IPS-NIHi11 (cell line): ENCODE measurements around the gene B9D1.

Source experiments
- DNase-seq: peaks from one replicate; pipeline ENCODE4 v3.0.0; 2012; ENCODE audit warnings: mixed read lengths, low spot score

B9D1 gene

GRCh38 chr17:19362277-19363113, at the start of gene B9D1:
Gene B9D1 (minus strand): TSS chr17:19362723. CDS start chr17:19362569, 154 bp downstream.
- peak; percentile 97 for DNase-seq

GRCh38 chr17:19411631-19412030, 49.1 kb upstream of the B9D1 start:
- DNase-seq = no peak

DNA sequence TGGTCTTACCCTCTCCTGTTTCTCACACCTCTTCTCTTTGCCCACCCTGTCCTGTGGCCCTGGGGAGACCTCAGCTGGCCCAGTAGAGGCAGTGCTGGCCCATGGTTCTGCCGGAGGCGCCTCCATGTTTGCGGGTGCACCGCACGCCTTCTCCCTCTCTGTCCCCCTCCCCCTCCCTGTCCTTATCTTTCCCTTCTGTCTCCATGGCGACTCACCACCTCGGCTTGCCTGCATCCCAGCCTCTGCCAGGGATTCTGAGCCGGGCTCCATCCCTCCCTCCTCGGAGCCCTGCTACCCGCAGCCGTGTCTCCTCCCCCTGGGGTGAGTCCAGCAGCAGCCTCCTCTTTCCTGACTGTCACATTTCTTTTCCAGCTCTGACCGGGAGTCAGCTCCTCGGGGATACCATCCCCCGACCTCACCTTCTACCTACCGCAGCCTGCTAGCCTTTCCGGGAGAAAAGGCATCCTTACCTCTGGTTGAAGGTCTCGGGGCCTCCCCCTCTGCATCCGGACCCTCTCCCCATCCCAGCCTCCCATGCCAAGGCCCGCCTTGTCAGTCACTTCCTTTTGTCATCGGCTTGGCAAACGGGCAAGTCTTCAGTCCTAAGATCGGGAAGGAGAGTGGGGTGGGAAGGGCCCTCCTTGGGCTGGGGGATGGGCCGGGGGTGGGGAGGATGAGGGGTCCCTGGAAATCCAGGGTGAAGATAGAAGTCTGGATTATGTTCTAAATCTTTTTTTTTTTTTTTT, 48.5 kb upstream of the B9D1 start, which contains the start of gene RNF112:
Gene RNF112, plus strand, starts transcription at position 358 of the 746 bp plus-strand sequence. Its CDS starts 177 bp downstream, at position 535.
- DNase-seq = peak; percentile 55

DNA sequence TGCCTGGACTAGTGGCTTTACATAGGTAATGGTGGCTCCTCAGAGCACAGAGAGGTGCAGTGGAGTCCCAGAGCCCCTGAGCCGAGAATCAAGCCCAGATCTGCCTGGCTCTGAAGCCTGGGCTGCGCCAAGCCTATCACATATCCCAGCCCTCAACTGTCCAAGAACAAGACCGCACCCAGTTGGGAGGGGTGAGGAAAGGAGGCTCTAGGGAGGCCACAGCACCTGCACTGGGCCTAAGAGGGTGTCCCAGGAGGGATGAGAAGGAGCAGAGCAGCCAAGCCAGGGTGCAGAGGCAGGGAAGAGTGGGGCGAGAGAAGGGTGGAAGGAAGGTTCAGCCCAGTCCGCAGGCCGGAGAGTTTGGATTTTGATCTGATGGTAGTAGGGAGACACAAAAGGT, 47.6 kb upstream of the B9D1 start:
- DNase-seq = no peak

DNA sequence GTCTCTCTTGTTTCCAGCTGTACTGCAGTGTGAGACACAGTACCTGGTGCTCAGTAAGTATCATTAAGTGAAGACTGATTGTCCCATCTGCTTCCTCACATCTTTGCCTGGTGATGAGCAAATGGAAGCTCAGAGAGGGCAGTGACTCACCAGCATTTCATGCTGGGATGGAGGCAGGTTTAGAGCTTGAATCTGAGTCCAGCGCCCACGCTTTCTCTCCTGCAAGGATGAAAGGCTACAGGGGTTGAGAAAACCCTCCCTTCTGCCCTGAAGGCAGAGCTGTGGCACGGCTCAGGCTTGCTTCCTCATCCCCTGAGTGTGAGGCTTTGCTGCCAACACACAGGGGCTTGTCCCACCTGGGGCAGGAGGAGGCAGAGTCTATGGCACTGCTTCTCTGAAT, 47.0 kb upstream of the B9D1 start:
- DNase-seq = no peak

- DNase-seq = no peak
Observed at GRCh38 chr17:19409066-19409465, 46.5 kb upstream of the B9D1 start.

DNA sequence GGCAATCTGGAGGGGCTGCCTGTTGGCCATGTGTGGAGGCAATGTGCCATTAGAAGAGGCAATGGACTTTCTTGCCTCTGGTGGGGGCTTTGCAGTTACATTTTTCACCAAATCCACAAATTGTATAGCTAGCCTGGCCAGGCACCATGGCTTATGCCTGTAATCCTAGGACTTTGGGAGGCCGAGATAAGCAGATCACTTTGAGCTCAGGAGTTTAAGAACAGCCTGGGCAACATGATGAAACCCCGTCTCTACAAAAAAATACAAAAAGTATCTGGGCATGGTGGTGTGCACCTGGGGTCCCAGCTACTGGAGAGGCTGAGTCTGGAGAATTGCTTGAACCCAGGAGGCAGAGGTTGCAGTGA, 45.8 kb upstream of the B9D1 start:
- no peak for DNase-seq

GRCh38 chr17:19407601-19408345, 45.2 kb upstream of the B9D1 start:
- DNase-seq = no peak

DNA sequence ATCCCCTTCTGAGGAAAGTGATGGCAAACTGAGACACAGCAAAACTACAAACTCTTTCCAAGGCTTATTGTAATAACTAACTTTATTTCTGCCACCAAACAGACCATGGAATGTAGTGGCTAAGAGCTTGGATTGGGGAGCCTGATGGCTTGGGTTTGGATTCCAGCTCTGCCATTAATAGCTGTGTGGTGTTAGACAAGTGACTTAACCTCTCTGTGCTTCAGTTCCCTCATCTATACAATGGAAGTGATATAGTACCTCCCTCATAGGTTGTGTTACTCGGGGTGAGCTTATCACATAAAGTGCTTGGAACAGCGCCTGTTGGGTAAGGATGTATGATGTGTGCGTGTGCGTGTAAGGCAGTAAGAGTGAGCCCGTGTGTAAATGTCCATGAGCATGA, 42.6 kb upstream of the B9D1 start:
- DNase-seq = no peak

- no peak for DNase-seq
Observed at GRCh38 chr17:19404264-19404663, 41.7 kb upstream of the B9D1 start.

GRCh38 chr17:19403021-19403420, 40.5 kb upstream of the B9D1 start:
- DNase-seq = no peak

DNA sequence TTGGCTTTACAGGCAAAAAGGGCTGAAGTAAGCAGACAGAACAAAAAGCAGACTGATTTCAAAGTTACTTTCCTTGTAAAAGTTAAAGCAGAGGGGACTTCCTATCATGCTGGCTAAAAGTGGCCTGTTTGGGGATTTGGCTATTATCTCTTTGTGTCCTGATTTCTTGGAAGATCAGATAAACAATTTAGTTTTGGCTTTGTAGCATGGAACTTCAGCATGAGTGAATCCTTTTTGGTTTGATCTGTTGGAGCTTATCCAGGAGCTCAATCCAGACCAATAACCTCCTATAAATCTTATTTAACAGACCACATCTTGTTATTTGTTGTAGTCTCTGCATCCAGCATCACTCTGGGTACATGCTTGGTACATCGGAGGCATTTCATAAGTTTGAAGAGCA, 39.6 kb upstream of the B9D1 start:
- DNase-seq = no peak

DNA sequence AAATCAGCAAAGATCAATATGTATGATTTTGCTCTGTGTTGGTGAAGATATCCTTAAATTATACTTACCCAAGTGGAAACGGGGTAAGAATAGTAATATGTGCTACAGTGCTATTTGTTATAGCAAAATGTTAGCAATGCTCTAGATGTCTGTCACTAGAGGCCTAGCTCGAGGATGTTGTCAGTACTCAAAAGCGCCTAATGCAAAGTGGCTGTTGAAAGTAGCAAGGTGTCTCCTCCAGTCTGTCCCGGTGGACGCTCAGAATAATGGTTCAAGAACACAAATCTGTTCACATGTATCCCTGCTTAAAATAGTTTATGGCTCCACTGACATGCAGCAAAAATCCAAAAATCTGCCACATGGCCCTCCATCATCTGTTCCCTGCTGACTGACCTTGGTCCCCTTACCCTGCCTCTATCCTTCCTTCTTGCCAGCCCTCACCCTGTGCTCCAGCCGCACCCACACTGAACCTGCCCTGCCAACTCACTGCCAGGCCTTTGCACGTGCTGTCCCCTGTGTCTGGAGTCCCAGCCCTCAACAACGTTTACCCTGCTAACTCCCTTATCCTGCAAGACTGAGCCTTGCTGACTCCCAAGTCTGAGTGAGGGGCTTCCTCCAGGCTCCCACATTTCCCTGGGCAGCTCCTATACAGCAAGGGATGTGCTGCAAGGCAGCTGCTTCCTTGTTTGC, 38.9 kb upstream of the B9D1 start:
- DNase-seq = no peak

- DNase-seq = no peak
Observed at GRCh38 chr17:19399750-19400450, 37.4 kb upstream of the B9D1 start.

GRCh38 chr17:19398301-19399181, 36.0 kb upstream of the B9D1 start:
- no peak for DNase-seq

DNA sequence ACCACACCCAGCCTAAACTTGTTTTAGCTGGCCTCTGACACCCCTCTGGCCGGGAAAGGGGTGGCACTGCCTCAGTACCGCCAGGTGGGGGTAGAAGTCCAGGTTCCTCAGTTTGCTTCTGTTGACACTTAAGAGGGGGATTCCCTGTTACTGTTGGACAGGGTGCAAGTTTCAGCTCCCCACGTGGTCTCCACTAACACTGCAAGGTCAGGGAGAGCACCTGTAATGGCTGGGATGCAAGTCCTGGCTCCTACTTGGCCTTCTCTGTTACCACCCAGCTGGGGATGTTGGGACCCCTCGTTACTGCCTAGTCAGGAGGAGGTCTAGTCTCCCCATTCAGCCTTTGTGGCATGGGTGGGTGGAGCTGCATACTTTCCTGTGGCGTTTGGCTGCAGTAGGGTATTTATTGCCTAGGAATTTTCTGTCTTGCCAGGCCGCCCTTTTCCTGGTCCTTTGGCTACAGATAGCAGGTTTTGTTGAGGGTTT, 35.1 kb upstream of the B9D1 start:
- no peak for DNase-seq

DNA sequence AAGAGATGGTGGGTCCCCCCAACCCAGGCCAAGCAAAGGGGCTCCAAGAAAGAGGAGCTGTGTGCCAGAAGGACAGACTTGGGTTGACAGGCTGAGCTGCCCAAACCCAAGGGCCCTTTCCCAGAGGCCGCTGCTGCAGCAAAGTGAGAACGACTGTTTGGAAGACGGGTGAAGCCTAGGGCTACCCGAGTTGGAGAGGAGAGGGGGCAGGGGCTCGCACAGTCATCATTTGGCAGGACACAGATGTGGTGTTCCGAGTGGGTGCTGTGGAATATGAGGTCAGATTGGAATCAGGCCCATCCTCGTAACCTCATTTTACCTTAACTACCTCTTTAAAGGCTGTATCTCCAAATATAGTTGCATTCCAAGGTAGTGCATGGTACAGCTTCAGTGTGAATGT, 29.8 kb upstream of the B9D1 start:
- no peak for DNase-seq

DNA sequence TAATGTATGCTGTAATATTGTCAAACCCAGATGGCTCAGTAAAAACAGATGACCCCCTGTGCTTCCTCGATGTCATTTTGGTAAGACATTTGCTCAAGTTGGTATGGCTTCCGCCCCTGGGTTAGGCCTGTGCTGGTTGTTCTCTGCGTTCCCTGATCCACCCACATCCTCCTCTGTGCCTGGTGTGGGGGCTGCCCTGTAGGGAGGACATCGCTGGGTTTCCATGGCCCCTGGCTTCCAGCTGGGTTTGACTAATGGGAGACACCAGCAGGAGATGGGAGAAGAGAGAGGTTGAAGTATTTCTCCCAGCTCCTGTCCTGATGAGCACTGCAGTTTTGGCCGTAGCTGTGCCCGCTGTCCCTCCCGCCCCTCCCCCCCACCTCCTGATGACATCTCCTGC, 28.9 kb upstream of the B9D1 start:
- no peak for DNase-seq

DNA sequence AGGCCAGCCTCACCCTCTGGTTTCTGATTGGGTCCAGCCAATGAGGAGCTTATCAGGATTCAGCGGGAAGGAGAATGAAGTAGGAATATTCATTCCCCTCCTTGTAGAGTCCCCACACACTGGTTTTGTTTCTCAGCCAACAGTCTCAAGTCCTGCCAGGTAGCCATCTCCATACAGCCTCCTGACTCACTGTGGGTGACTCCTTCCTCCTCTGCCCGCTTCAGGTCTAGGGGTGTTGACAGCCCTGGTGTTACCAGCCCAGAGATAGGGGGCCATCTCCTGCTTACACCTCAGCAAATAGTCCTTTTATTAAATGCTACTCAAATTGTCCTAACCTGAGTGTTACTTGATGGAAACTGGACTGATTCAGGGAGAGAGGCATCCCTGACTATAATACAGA, 28.4 kb upstream of the B9D1 start:
- DNase-seq = no peak
